Amniotic stem cell (primary cell): ENCODE measurements around the gene PCDHB6.
"Not testable (repeated sequence)": the region's sequence is repeated elsewhere in the genome, so short reads cannot be mapped to it uniquely, and the experiment has no call there.

ENCODE experiments used
- DNase-seq: peaks from one replicate; lab custom pipeline; 2025; lab: John Stamatoyannopoulos, UW

PCDHB6 gene

GRCh38 chr5:141172381-141173204 lies 22.7 kb downstream of the PCDHB6 start, which contains the start of gene PCDHB7:
Gene PCDHB7 (plus strand): TSS chr5:141172644. CDS start chr5:141172836, 192 bp downstream.
- no peak for DNase-seq

GRCh38 chr5:141174291-141175104 lies 24.6 kb downstream of the PCDHB6 start:
- not testable (repeated sequence) for DNase-seq

- no peak for DNase-seq
Measured at GRCh38 chr5:141175933-141176332, 26.1 kb downstream of the PCDHB6 start.

GRCh38 chr5:141177577-141178191 lies 27.8 kb downstream of the PCDHB6 start, which contains the start of gene PCDHB8:
Gene PCDHB8 (plus strand): TSS chr5:141177790. CDS start chr5:141178035, 245 bp downstream.
- not testable (repeated sequence) for DNase-seq

- DNase-seq, result not testable (repeated sequence)
Measured at GRCh38 chr5:141179371-141179770, 29.5 kb downstream of the PCDHB6 start.

GRCh38 chr5:141179876-141180275 lies 30.0 kb downstream of the PCDHB6 start:
- DNase-seq, result not testable (repeated sequence)

GRCh38 chr5:141180313-141180712 lies 30.5 kb downstream of the PCDHB6 start:
- no peak for DNase-seq

- no peak for DNase-seq
Measured at GRCh38 chr5:141182248-141182647, 32.4 kb downstream of the PCDHB6 start, which contains the start of gene PCDHB16. Gene PCDHB16 (plus strand): TSS chr5:141182387. CDS start chr5:141182560, 173 bp downstream.

- not testable (repeated sequence) for DNase-seq
Measured at GRCh38 chr5:141184117-141184855, 34.4 kb downstream of the PCDHB6 start.

- DNase-seq, result no peak
Measured at GRCh38 chr5:141186897-141187512, 37.1 kb downstream of the PCDHB6 start, which contains the start of gene PCDHB9. Gene PCDHB9 (plus strand): TSS chr5:141187161. CDS start chr5:141187319, 158 bp downstream.

GRCh38 chr5:141188682-141189081 lies 38.8 kb downstream of the PCDHB6 start:
- not testable (repeated sequence) for DNase-seq

GRCh38 chr5:141189131-141189530 lies 39.3 kb downstream of the PCDHB6 start:
- not testable (repeated sequence) for DNase-seq

GRCh38 chr5:141192110-141192725 lies 42.4 kb downstream of the PCDHB6 start, which contains the start of gene PCDHB10:
Gene PCDHB10 (plus strand): TSS chr5:141192353. CDS start chr5:141192553, 200 bp downstream.
- DNase-seq, result no peak

GRCh38 chr5:141194332-141194731 lies 44.5 kb downstream of the PCDHB6 start:
- not testable (repeated sequence) for DNase-seq

- no peak for DNase-seq
Measured at GRCh38 chr5:141196363-141196762, 46.5 kb downstream of the PCDHB6 start.

GRCh38 chr5:141199359-141200235 lies 49.7 kb downstream of the PCDHB6 start, which contains the start of gene PCDHB11:
Gene PCDHB11 (plus strand): TSS chr5:141199627. CDS start chr5:141199775, 148 bp downstream.
- DNase-seq, result no peak

GRCh38 chr5:141201126-141201525 lies 51.3 kb downstream of the PCDHB6 start:
- DNase-seq, result not testable (repeated sequence)

- DNase-seq, result not testable (repeated sequence)
Measured at GRCh38 chr5:141201646-141202045, 51.8 kb downstream of the PCDHB6 start.
